Stimulated activated CD8-positive, alpha-beta memory T cell treated with anti-CD3 and anti-CD28 coated beads, Interleukin-12 subunit alpha, Interleukin-12 subunit beta, amount 100 ng/mL, for 4 hours (primary cell): ENCODE data around the gene HTR6.

ENCODE experiments used
- DNase-seq: peaks from one replicate; pipeline ENCODE4 v3.0.0-alpha.2; 2020; ENCODE audit warnings: low read depth

The HTR6 gene

DNA sequence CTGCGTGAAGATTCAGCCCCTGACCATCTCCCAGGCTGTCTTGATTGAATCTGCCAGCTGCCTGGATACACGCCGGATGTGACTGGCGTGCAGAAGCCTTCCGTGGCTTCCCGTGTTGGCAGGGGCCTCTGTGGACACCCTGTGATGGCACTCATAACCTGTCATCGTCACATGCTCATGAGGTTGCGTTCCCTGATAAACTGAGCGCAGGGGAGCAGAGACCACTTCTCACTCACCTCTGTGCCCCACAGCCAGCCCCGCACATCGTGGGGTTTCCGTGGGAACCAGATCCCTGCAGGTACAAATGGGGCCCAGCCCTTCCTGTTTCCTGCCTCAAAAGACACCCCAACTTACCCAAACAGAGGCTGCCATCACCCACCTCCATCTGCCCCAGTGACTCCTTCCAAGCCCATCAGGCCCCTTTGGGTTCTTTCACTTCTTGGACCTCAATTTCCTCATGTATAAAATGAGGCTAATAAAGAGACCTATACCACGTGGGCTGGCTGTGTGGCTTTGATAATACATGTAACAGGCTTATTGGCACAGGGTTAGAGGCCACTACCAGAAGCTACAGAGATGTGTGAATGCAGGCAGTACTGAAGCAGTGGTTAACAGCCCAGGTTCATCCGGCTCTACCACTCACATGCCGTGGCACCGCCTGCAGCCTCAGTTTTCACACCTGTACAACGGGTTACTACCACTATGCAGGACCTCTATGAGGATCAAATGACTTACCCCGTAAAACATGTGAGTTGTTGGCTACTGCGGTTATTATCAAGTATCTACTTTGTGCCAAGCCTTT is 23.6 kb downstream of the HTR6 start:
- no peak for DNase-seq

GRCh38 chr1:19689085-19689757 is 24.5 kb downstream of the HTR6 start:
- DNase-seq: no peak

DNA sequence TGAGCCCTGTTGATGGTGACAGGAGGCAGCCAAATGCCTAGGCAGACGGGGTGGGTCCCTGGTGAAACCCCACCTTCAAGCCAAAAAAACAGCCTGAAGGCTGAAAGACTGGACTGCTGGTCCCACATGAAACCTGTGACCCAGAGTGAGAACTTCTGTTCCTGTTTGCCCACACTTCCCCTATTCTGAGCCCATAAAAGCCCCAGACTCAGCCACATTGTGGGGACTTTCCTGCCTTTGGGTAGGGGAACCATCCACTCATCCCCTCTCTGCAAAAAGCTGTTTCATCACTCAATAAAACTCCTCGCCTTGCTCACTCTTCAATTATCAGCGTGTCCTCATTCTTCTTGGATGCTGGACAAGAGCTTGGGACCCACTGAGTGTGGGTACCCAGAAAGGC is 25.2 kb downstream of the HTR6 start:
- DNase-seq: no peak

DNA sequence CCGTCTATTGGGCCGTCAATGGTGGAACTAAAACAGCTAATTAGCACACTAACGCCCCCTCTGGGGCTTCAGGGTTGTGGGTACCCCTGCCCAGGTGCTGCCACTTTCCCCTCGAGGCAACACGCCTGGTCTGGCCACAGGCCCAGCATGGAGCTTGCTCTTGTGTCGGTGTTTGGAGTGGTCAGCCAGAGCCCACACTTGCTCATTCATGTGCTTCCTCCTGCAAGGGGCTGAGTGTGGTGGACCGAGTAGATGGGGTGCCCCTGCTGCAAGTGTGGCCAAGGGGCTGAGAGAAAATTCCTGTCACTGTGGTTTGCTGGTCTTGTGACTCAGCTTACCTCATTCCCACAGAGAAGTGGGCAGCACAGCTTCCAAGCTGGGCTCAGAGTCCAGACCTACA is 25.7 kb downstream of the HTR6 start:
- no peak for DNase-seq

- no peak for DNase-seq
Observed at GRCh38 chr1:19694298-19694697, 29.6 kb downstream of the HTR6 start.

- no peak for DNase-seq
Observed at GRCh38 chr1:19695772-19696171, 31.1 kb downstream of the HTR6 start.

- no peak for DNase-seq
Observed at GRCh38 chr1:19696820-19697219, 32.1 kb downstream of the HTR6 start.

DNA sequence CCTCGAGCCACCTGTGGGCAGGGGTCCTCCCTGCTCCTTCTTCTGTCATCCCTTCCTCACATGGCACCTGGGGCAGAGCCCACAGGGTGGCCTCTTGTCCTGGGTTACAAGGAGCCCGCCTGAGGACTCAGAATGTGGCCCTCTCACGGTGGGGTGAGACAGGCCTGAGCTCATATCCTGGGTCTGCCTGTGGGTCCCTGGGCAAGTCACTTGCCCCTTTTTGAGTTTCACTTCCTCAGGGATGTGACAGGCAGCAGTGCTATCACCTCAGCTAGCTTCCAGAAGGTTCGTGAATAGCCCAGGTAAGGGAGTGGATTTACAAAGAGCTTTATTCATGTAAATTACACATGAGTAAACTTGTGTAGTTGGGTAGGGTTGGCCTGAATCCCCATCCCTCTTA is 33.5 kb downstream of the HTR6 start:
- no peak for DNase-seq

DNA sequence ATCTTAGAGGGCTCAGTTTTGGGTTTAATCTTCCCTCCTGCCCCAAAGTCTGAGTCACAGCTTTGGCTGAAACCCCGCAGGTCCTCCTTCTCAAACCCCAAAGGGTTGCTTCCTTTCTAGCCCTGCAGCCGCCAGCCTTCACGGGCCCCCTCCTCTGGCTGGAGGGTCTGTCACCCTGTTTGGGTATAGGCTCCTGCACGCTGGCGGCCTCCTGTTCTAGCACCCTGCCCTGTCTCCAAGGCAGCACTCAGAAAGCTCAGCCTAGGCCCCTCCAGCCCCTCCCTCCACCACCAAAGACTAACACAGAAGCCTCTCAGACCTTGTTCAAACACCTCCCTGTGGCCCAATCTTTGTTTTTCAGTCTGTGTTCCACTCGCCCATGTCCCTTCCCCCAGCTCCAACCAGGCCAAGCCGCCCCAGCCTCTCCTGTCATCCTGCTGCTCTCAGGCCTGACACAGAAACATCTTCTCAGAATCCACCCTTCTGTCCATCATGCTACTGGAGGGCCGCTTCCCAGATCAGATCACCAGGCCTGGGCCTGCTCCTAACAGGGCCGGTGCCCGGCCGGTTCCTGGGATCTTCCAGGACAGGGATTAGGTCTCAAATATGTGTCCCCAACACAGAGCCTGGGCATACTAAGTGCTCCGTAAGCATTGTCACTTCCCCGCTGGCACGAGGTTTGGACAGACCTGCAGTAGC is 35.6 kb downstream of the HTR6 start:
- DNase-seq: no peak

DNA sequence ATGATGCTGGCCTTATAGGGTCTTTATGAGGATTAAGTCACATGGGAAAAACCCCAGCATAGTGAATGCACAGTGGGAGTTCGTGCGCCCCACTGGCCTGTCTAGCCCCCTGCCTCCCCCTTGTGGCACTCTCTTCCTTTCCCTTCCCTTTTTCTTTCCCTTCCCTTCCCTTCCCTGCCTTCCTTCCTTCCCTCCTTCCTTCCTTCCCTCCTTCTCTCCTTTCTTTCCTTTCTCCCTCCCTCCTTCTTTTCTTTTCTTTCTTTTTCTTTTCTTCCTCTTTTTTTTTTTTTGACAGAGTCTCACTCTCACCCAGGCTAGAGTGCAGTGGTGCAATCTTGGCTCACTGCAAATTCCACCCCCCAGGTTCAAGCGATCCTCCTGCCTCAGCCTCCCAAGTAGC is 38.6 kb downstream of the HTR6 start:
- DNase-seq: no peak

GRCh38 chr1:19704247-19705113 is 39.8 kb downstream of the HTR6 start:
- DNase-seq: peak; percentile 24

GRCh38 chr1:19705464-19705863 is 40.8 kb downstream of the HTR6 start:
- DNase-seq: no peak

GRCh38 chr1:19706136-19706535 is 41.5 kb downstream of the HTR6 start:
- DNase-seq: no peak

DNA sequence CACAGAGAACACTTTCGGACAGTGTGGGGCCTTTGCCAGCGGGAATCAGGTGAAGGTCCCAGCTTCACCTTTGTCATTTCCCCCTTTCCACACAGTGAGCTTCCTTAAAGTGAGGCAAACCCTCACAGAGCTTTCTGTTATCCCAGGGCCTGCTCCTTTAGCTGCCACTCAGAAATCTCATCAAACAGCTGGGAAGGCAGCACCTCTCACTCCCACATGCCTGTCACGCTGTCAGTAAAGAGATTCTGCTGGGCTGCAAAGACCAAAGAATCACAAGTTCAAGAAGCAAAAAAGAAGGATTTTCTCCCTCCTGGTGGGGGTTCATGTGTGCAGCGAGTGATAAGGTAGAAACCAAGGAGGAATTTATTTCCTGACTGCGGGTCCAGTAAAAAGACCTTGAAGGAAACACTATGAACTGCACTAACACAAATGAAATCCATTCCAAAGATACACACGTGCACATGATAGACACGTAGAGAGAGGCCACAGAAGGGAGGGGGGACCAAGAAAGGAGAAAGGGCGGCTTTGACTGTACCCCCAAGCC is 44.0 kb downstream of the HTR6 start:
- DNase-seq: no peak

DNA sequence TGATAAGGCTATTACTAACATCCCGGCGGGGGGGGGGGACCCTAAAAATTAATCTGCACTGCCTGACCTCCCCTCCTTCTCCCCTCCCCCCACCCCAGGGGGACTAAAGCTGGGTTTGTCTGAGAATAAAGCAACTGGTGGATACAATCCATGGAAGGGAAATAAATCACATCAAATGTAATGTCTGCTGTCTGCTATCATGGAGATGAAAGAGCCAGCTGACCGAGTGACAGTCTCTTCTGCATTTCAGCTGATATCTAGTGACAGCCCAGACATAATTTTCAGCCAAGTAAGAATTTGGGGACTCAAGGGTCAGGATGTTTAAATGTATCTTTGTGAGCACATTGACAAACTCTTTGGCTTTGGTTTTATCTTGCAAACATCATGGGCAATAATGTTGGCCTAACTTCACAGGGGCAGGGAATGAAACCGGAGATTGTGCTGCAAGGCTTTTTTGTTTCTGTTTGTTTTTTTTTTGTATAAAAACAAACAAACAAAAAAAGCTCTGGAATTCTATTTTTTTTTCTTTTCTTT is 44.7 kb downstream of the HTR6 start:
- no peak for DNase-seq

DNA sequence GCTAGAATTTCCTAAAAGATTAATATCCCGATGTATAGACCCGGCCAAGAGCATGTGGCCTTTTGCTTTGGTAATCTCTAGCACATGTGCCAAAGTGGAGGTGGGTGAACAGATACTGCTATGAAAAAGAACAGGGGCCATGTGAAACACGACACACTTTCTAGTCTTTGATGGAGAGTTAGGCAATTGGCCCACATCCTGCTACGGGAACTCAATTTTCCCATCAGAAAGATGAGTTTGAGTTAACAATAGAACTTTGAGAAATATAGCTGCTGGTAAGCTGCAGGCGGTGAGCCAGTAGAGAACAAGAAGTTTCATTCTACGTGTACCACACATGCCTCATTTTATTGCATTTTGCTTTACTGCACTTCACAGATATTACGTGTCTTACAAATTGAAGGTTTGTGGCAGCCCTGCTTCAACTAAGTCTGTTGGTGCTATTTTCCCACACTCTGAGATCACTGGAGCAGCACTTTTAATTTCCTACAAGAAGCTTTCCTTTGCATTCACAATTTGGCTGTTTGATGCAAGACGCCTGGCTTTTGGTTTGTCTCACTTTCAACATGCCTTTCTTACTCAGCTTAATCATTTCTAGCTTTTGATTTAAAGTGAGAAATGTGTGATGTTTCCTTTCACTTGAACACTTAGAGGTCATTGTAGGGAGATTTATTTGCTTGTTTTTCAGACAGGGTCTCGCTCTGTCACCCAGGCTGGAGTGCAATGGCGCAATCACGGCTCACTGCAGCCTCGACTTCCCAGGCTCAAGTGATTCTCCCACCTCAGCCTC is 46.3 kb downstream of the HTR6 start:
- DNase-seq: no peak

- DNase-seq: no peak
Observed at GRCh38 chr1:19712928-19713327, 48.3 kb downstream of the HTR6 start.

- DNase-seq: peak; percentile 45
Observed at GRCh38 chr1:19715334-19716203, 50.9 kb downstream of the HTR6 start.

DNA sequence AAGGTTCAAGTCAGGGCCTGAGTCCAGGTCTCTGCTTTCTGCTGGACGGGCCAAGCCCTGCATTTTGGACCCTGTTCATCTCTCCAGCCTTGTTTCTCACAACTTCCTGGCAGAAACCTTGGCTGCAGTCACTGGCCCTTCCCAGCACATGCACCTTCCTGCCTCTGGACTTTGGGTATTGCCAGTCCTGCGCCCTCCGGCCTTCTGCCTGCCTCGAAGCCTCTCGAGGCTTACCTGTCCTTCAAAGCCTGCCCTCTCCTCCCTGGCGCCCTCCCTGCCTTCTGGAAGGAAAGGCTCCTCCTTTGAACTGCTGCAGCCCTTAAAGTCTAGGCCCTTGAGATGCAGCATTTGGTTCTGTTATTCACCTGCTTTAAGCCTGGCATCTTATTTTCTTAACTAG is 52.8 kb downstream of the HTR6 start:
- no peak for DNase-seq

GRCh38 chr1:19720174-19720573 is 55.5 kb downstream of the HTR6 start:
- no peak for DNase-seq
